Measurements from ENCODE around the gene MBD3L3. TPM values are rescaled to one million over a fixed set of nuclear protein-coding genes. Genes with fewer than 3 reads are reported as not detected.
A peak's percentile ranks its signal among the peaks of the same experiment; 100 is the strongest.
"Not testable (repeated sequence)": the region's sequence is repeated elsewhere in the genome, so short reads cannot be mapped to it uniquely, and the experiment has no call there.

Gene MBD3L3
- total RNA-seq, 1 experiment from 2014 or later = not detected

DNA sequence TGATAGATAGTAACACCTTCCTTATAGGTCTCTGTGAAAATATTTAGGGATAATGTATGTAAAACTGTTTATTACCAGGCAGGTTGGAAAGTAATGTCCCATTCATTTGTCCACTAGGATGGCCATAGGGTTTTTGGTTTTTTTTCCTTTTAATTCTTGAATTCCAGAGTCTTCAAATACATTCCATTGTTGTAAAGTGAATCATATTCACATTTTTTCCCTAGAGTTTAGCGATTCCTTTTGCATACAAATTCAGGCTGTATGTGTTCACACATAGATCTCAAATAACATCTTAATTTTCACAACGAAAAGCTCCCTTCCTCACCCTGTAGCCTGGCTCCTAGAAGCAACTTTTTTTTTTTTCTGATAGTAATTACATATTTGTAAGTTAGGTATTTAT, 9.2 kb upstream of the MBD3L3 start:
- intact Hi-C loops (cut with micrococcal nuclease; ENCODE audit: unreplicated experiment) = no loop called here
- no TSS peak for BruUV-seq (replicated peaks)
- CTCF ChIA-PET = no interaction called here

DNA sequence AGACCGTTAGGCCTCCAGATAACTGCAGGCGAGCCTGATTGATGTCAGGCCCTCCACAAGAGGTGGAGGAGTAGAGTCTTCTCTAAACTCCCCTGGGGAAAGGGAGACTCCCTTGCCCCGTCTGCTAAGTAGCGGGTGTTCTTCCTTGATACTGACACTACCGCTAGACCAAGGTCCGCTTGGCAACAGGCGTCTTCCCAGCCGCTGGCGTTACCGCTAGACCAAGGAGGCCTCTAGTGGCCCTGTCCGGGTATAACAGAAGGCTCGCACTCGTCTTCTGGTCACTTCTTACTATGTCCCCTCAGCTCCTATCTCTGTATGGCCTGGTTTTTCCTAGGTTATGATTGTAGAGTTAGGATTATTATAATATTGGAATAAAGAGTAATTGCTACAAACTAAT, 8.6 kb upstream of the MBD3L3 start:
- intact Hi-C loops (cut with micrococcal nuclease; ENCODE audit: unreplicated experiment); H3K9me3 Mint-ChIP-seq (ENCODE audit: low read depth, unreplicated experiment); CTCF ChIA-PET; H3K27me3 Mint-ChIP-seq (ENCODE audit: unreplicated experiment); BruUV-seq (replicated peaks); H3K27ac Mint-ChIP-seq (ENCODE audit: unreplicated experiment); H3K4me1 Mint-ChIP-seq (ENCODE audit: low read depth, unreplicated experiment); H3K4me3 Mint-ChIP-seq (ENCODE audit: low read depth, unreplicated experiment): not testable (repeated sequence)
- peaks cover 26% of the 10 kb centered on the region for H3K36me3 Mint-ChIP-seq (ENCODE audit: insufficient read depth, unreplicated experiment)
- peak; percentile 6 for DNase-seq

More for the DNA sequence above, 9.2 kb upstream of the MBD3L3 start:
- H3K27ac Mint-ChIP-seq (ENCODE audit: unreplicated experiment) = no peak overlapping the region
- no peak overlapping the region for H3K4me3 Mint-ChIP-seq (ENCODE audit: low read depth, unreplicated experiment)
- peaks cover 31% of the 10 kb centered on the region for H3K36me3 Mint-ChIP-seq (ENCODE audit: insufficient read depth, unreplicated experiment)
- no peak for DNase-seq
- peaks cover 6% of the 10 kb centered on the region for H3K9me3 Mint-ChIP-seq (ENCODE audit: low read depth, unreplicated experiment)
- H3K27me3 Mint-ChIP-seq (ENCODE audit: unreplicated experiment) = no peaks in the 10 kb centered on the region
- TF ChIP-seq, protein P1, sequence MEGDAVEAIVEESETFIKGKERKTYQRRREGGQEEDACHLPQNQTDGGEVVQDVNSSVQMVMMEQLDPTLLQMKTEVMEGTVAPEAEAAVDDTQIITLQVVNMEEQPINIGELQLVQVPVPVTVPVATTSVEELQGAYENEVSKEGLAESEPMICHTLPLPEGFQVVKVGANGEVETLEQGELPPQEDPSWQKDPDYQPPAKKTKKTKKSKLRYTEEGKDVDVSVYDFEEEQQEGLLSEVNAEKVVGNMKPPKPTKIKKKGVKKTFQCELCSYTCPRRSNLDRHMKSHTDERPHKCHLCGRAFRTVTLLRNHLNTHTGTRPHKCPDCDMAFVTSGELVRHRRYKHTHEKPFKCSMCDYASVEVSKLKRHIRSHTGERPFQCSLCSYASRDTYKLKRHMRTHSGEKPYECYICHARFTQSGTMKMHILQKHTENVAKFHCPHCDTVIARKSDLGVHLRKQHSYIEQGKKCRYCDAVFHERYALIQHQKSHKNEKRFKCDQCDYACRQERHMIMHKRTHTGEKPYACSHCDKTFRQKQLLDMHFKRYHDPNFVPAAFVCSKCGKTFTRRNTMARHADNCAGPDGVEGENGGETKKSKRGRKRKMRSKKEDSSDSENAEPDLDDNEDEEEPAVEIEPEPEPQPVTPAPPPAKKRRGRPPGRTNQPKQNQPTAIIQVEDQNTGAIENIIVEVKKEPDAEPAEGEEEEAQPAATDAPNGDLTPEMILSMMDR (IDR thresholded peaks at IDR 0.05; ENCODE audit: unreplicated experiment) = no peak
- H3K4me1 Mint-ChIP-seq (ENCODE audit: low read depth, unreplicated experiment) = no peaks in the 10 kb centered on the region

DNA sequence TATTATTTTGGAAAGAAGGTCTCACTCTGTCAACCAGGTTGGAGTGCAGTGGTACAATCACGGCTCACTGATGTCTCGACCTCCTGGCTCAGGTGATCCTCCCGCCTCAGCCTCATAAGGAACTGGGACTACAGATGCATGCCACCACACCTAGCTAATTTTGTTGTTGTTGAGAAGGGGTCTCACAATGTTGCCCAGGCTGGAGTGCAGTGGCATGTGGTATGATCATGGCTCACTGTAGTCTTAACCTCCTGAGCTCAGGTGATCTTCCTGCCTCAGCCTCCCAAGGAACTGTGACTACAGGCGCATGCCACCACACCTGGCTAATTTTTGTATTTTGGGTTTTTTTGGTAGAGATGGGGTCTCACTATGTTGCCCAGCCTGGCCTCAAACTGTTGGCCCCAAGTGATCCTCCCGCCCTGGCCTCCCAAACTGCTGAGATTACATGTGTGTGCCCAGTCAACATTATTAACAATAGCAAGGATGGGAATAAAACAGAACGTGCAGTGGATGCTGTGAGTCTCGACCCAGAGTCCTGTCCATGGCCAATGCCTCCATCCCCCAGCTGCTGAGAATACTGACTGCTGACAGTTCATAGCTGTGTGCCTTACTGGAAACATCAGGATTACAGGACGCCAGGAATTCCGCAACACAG, 5.4 kb upstream of the MBD3L3 start:
- BruUV-seq (replicated peaks) = no TSS peak
- CTCF ChIA-PET = interaction anchor here (0.6 kb wide), 1 partner anchor 674 kb away, joined by 4 read pairs; no protein-coding TSS in a partner anchor
- DNase-seq = no peak
- peaks cover 3% of the 10 kb centered on the region for H3K9me3 Mint-ChIP-seq (ENCODE audit: low read depth, unreplicated experiment)
- intact Hi-C loops (cut with micrococcal nuclease; ENCODE audit: unreplicated experiment) = no loop called here
- TF ChIP-seq, protein P1 (IDR thresholded peaks at IDR 0.05; ENCODE audit: unreplicated experiment) = no peak
- H3K36me3 Mint-ChIP-seq (ENCODE audit: insufficient read depth, unreplicated experiment) = peaks cover 2% of the 10 kb centered on the region
- H3K27ac Mint-ChIP-seq (ENCODE audit: unreplicated experiment) = no peak overlapping the region
- H3K4me3 Mint-ChIP-seq (ENCODE audit: low read depth, unreplicated experiment) = no peak overlapping the region
- no peaks in the 10 kb centered on the region for H3K4me1 Mint-ChIP-seq (ENCODE audit: low read depth, unreplicated experiment)
- no peaks in the 10 kb centered on the region for H3K27me3 Mint-ChIP-seq (ENCODE audit: unreplicated experiment)

DNA sequence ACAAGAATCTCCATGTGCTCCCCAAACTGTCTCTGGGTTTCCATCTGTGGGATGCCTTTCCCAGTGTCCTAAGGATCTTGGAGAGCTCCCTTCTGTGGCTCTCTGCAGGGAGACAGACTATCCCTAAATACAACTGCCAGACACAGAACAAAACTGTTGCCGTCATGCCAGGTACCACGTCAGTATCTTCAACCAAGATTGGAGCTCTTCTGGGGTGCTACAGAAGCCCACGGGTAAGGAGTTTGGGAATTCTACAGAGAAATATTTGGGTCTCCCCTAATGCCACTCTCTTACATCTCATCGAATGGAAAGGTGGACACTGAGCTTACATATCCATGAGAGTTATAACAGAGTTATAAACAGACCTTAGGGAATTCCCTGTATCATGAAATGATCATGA, 4.9 kb upstream of the MBD3L3 start:
- H3K4me3 Mint-ChIP-seq (ENCODE audit: low read depth, unreplicated experiment) = no peak overlapping the region
- DNase-seq = no peak
- CTCF ChIA-PET = no interaction called here
- no peak overlapping the region for H3K27ac Mint-ChIP-seq (ENCODE audit: unreplicated experiment)
- H3K36me3 Mint-ChIP-seq (ENCODE audit: insufficient read depth, unreplicated experiment) = no peaks in the 10 kb centered on the region
- H3K4me1 Mint-ChIP-seq (ENCODE audit: low read depth, unreplicated experiment) = no peaks in the 10 kb centered on the region
- TF ChIP-seq, protein P1 (IDR thresholded peaks at IDR 0.05; ENCODE audit: unreplicated experiment) = no peak
- no peaks in the 10 kb centered on the region for H3K27me3 Mint-ChIP-seq (ENCODE audit: unreplicated experiment)
- BruUV-seq (replicated peaks) = no TSS peak
- peaks cover 3% of the 10 kb centered on the region for H3K9me3 Mint-ChIP-seq (ENCODE audit: low read depth, unreplicated experiment)
- intact Hi-C loops (cut with micrococcal nuclease; ENCODE audit: unreplicated experiment) = no loop called here

DNA sequence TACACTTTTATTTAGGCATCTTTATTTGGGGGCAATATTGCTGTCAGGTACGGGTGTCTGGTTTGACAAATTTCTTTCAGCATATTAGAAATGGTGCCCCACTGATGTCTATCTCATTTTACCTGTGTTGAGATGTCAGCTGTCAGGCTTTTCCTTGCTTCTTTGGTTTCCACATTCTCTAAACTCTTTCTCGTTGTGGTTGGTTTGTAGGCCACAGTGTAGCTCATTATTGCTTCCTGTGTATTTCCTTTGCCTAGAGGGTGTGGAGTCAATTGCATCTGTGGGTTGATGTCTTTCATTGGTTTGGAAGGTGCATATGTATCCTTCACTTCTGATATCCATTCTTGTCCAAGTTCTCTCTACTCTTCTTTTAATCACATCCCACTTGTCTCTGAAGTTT, 1.5 kb upstream of the MBD3L3 start:
- intact Hi-C loops (cut with micrococcal nuclease; ENCODE audit: unreplicated experiment); H3K36me3 Mint-ChIP-seq (ENCODE audit: insufficient read depth, unreplicated experiment); H3K4me1 Mint-ChIP-seq (ENCODE audit: low read depth, unreplicated experiment); BruUV-seq (replicated peaks); CTCF ChIA-PET; DNase-seq; H3K27ac Mint-ChIP-seq (ENCODE audit: unreplicated experiment); H3K9me3 Mint-ChIP-seq (ENCODE audit: low read depth, unreplicated experiment); H3K27me3 Mint-ChIP-seq (ENCODE audit: unreplicated experiment); H3K4me3 Mint-ChIP-seq (ENCODE audit: low read depth, unreplicated experiment): not testable (repeated sequence)

DNA sequence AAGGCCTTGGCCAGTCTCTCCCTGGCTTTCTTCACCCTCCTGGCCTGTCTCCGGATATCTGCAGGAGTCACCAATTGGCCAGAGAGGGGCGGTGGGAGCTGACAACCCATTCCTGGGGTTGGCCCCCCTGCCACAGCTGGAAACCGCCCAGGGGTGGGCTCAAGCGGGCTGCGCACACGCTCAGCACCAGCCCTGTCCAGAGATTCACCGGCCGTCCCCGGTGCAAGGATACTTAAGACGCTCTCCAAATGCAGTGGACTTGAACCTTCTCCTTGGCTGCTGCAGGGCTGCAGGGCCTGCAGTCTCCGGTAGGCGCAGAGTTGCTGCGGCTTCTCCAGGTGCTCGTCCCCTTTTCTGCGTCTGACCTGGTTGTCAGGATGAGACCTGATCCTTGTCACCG, 2.1 kb downstream of the MBD3L3 start:
- DNase-seq; H3K4me1 Mint-ChIP-seq (ENCODE audit: low read depth, unreplicated experiment); BruUV-seq (replicated peaks); H3K27me3 Mint-ChIP-seq (ENCODE audit: unreplicated experiment); H3K4me3 Mint-ChIP-seq (ENCODE audit: low read depth, unreplicated experiment); CTCF ChIA-PET; intact Hi-C loops (cut with micrococcal nuclease; ENCODE audit: unreplicated experiment); H3K27ac Mint-ChIP-seq (ENCODE audit: unreplicated experiment); H3K36me3 Mint-ChIP-seq (ENCODE audit: insufficient read depth, unreplicated experiment); H3K9me3 Mint-ChIP-seq (ENCODE audit: low read depth, unreplicated experiment): not testable (repeated sequence)

DNA sequence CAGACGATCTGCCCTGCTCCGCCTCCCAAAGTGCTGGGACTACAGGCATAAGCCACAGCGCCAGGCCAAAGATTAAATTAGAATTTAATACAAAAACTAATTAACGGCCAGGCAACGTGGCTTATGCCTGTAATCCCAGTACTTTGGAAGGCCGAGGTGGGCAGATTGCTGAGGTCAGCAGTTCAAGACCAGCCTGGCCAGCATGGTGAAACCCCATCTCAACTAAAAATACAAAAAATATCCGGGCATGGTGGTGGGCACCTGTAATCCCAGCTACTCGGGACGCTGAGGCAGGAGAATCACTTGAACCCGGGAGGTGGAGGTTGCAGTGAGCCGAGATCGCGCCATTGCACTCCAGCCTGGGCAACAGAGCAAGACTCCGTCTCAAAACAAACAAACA, 2.8 kb downstream of the MBD3L3 start:
- BruUV-seq (replicated peaks); H3K4me1 Mint-ChIP-seq (ENCODE audit: low read depth, unreplicated experiment); H3K9me3 Mint-ChIP-seq (ENCODE audit: low read depth, unreplicated experiment); CTCF ChIA-PET; H3K4me3 Mint-ChIP-seq (ENCODE audit: low read depth, unreplicated experiment); intact Hi-C loops (cut with micrococcal nuclease; ENCODE audit: unreplicated experiment); H3K27ac Mint-ChIP-seq (ENCODE audit: unreplicated experiment); H3K36me3 Mint-ChIP-seq (ENCODE audit: insufficient read depth, unreplicated experiment); H3K27me3 Mint-ChIP-seq (ENCODE audit: unreplicated experiment); DNase-seq: not testable (repeated sequence)
